K562 (cell line): Measurements from ENCODE around the gene CHRM1. TPM values are rescaled to one million over a fixed set of nuclear protein-coding genes. Genes with fewer than 3 reads are reported as not detected.

Source experiments
- BRD4 ChIP-seq: fragments of 200-600 bp; sonication (generic); IDR thresholded peaks from 2 replicates; pipeline ENCODE4 v1.6.1; 2017; ENCODE audit warnings: inconsistent platforms
- CREB3 ChIP-seq: fragments of 450-650 bp; conservative IDR thresholded peaks from 2 replicates; pipeline ENCODE4 v1.6.1; 2016; ENCODE audit warnings: missing genetic modification characterization, low read depth, mild to moderate bottlenecking, missing compliant biosample characterization, moderate library complexity
- E2F6 ChIP-seq, 2 experiments: IDR thresholded peaks; 2 replicates each; pipeline ENCODE4 v1.6.1; 2011; ENCODE audit warnings: borderline replicate concordance in 1 of 2, control low read depth in 1 of 2, low read depth in 1 of 2, low read length in 1 of 2, mild to moderate bottlenecking in 1 of 2, mixed read lengths in 1 of 2, moderate library complexity in 1 of 2; ENCODE audit not compliant: insufficient read depth in 1 of 2, insufficient read length in 1 of 2, poor library complexity in 1 of 2, severe bottlenecking in 1 of 2; ENCODE audit errors: extremely low read depth in 1 of 2
- EP400 ChIP-seq: fragments of 450-650 bp; IDR thresholded peaks from 2 replicates; pipeline ENCODE4 v1.6.1; 2017; ENCODE audit warnings: antibody characterized with exemption, mild to moderate bottlenecking, moderate library complexity
- MLLT1 ChIP-seq, 2 experiments: fragments of 450-650 bp; IDR thresholded peaks; 2 replicates each; pipeline ENCODE4 v1.6.1; 2016
- NCOA2 ChIP-seq, 2 experiments: fragments of 450-650 bp; IDR thresholded peaks; 2 replicates each; pipeline ENCODE4 v1.6.1; 2018; ENCODE audit warnings: mild to moderate bottlenecking in 2 of 2, moderate library complexity in 1 of 2; ENCODE audit not compliant: partially characterized antibody in 2 of 2
- NELFE ChIP-seq: IDR thresholded peaks from 2 replicates; pipeline ENCODE4 v1.6.1; 2011; ENCODE audit warnings: mild to moderate bottlenecking; ENCODE audit not compliant: insufficient read depth, insufficient read length
- NFIX ChIP-seq: fragments of 250-450 bp; sonication (Bioruptor Pico); IDR thresholded peaks from 2 replicates; pipeline ENCODE4 v1.4.0; 2020; ENCODE audit warnings: low read depth, mild to moderate bottlenecking, moderate library complexity
- NR2C2 ChIP-seq, 2 experiments: fragments of 200-800 bp in 1 of 2; sonication (Bioruptor generic) in 1 of 2; sonication (generic) in 1 of 2; formaldehyde crosslinking in 1 of 2; IDR thresholded peaks; 2 replicates each; pipeline versions ENCODE4 v1.6.1 to v1.8.0; 2016 to 2022; ENCODE audit warnings: mild to moderate bottlenecking in 1 of 2, missing compliant biosample characterization in 1 of 2, missing genetic modification characterization in 1 of 2, missing genetic modification reagents in 1 of 2
- NRF1 ChIP-seq, 2 experiments: fragments of 450-650 bp; IDR thresholded peaks in 1 of 2; conservative IDR thresholded peaks in 1 of 2; 2 replicates each; pipeline ENCODE4 v1.6.1; 2014; ENCODE audit warnings: mild to moderate bottlenecking in 2 of 2
- PHF8 ChIP-seq: fragments of 200-600 bp; sonication (generic); IDR thresholded peaks from 2 replicates; pipeline ENCODE4 v1.6.1; 2012; ENCODE audit warnings: mixed run types, mild to moderate bottlenecking, inconsistent platforms, low read length, moderate library complexity, borderline replicate concordance
- RCOR1 ChIP-seq, 2 experiments: IDR thresholded peaks; 2 replicates each; pipeline ENCODE4 v1.6.1; 2012; ENCODE audit warnings: low read depth in 2 of 2, low read length in 2 of 2, borderline replicate concordance in 1 of 2, improper control_type of control experiment in 1 of 2
- RFX5 ChIP-seq: IDR thresholded peaks from 2 replicates; pipeline ENCODE4 v1.6.1; 2011; ENCODE audit warnings: low read depth, mild to moderate bottlenecking, improper control_type of control experiment, low read length
- STAG1 ChIP-seq: sonication (generic); formaldehyde crosslinking; IDR thresholded peaks from 2 replicates; pipeline ENCODE4 v1.5.0; 2020; ENCODE audit warnings: missing genetic modification reagents, borderline replicate concordance
- TOE1 ChIP-seq, 2 experiments: fragments of 450-650 bp in 1 of 2; sonication (generic) in 1 of 2; formaldehyde crosslinking in 1 of 2; IDR thresholded peaks; 2 replicates each; pipeline versions ENCODE4 v1.7.1 to v1.8.0; 2016 to 2022; ENCODE audit warnings: borderline replicate concordance in 2 of 2, mild to moderate bottlenecking in 2 of 2, antibody characterized with exemption in 1 of 2, inconsistent platforms in 1 of 2, low read depth in 1 of 2, missing genetic modification reagents in 1 of 2, moderate library complexity in 1 of 2
- TRIM28 ChIP-seq: fragments of 450-650 bp; IDR thresholded peaks from 2 replicates; pipeline ENCODE4 v1.6.1; 2017
- ZBTB17 ChIP-seq: fragments of 450-650 bp; formaldehyde crosslinking; IDR thresholded peaks from 2 replicates; pipeline ENCODE4 v1.4.0; 2020; ENCODE audit warnings: mild to moderate bottlenecking
- ZNF174 ChIP-seq: fragments of 250-450 bp; sonication (Bioruptor Pico); IDR thresholded peaks from 2 replicates; pipeline ENCODE4 v1.4.0; 2020; ENCODE audit warnings: mild to moderate bottlenecking
- ZNF3 ChIP-seq: fragments of 250-450 bp; sonication (Bioruptor Pico); IDR thresholded peaks from 2 replicates; pipeline ENCODE4 v1.5.0; 2021; ENCODE audit warnings: mild to moderate bottlenecking, moderate library complexity
- ZNF316 ChIP-seq: fragments of 450-650 bp; IDR thresholded peaks from 2 replicates; pipeline ENCODE4 v1.6.1; 2016
- ZNF644 ChIP-seq: fragments of 200-800 bp; sonication (Bioruptor generic); IDR thresholded peaks from 2 replicates; pipeline ENCODE4 v1.6.1; 2016; ENCODE audit warnings: low read depth, missing genetic modification characterization, missing compliant biosample characterization
- ZNF695 ChIP-seq: fragments of 450-650 bp; formaldehyde crosslinking; IDR thresholded peaks from 2 replicates; pipeline ENCODE4 v1.4.0; 2020; ENCODE audit warnings: mild to moderate bottlenecking, moderate library complexity
- ZNF778 ChIP-seq: fragments of 450-650 bp; formaldehyde crosslinking; IDR thresholded peaks from 2 replicates; pipeline ENCODE4 v1.4.0; 2020; ENCODE audit warnings: mild to moderate bottlenecking, moderate library complexity
- ZZZ3 ChIP-seq: fragments of 450-650 bp; IDR thresholded peaks from 2 replicates; pipeline ENCODE4 v1.6.1; 2016; ENCODE audit warnings: antibody characterized with exemption, mild to moderate bottlenecking, moderate library complexity
- polyA plus RNA-seq, 8 experiments: library from polyadenylated mRNA; depleted of rRNA in 4 of 8; stranded (reverse) in 5 of 8; unstranded in 3 of 8; fragments of >200 nt; fragmentation: Nextera tagmentation in 2 of 8; fragmentation: Illumina TruSeq in 1 of 8; extraction: Ambion mirVana in 2 of 8; extraction: Trizol in 1 of 8; gene quantifications; 2 replicates each; pipeline versions ENCODE4 v1.2.1 to v1.2.3, GENCODE V29; 2011 to 2014; ENCODE audit warnings: inconsistent platforms in 1 of 8, missing spikeins in 1 of 8
- total RNA-seq, 7 experiments: library from RNA; depleted of rRNA in 6 of 7; stranded (reverse); fragments of >200 nt in 6 of 7; fragmentation: Illumina TruSeq in 2 of 7; extraction: Trizol in 2 of 7; gene quantifications; 2 replicates each; pipeline versions ENCODE4 v1.2.1 to v1.2.3, GENCODE V29; 2011 to 2021; ENCODE audit warnings: low replicate concordance in 1 of 7

Gene CHRM1
- total and polyA plus RNA-seq, 9 of the 15 experiments (the other 6 are each of a cell fraction or from before 2014, with no cell fraction given) = not detected

GRCh38 chr11:62892077-62892922 is 28.9 kb downstream of the CHRM1 start (continued):
- TF ChIP-seq TRIM28 = no peak
- no peak for TF ChIP-seq ZNF644 (tag)
- no peak for TF ChIP-seq BRD4
- TF ChIP-seq ZBTB17 (CRISPR knock-in tag) = no peak
- TF ChIP-seq ZNF778 (CRISPR knock-in tag) = no peak
- TF ChIP-seq TOE1 (IDR thresholded peaks at IDR 0.05; ENCODE audit: borderline replicate concordance) = 0 out of 2 replicates have a peak, but pooled peaks have one; percentile 12
- TF ChIP-seq TOE1 (CRISPR knock-in tag; IDR thresholded peaks at IDR 0.05; ENCODE audit: borderline replicate concordance, low read depth) = peak; percentile 62; the same call in 1 of the 2 replicates
- no peak for TF ChIP-seq PHF8
- 0 out of 4 replicates have a peak, but pooled peaks of 1 of the 2 experiments have one; percentile 10 for TF ChIP-seq MLLT1 (IDR thresholded peaks at IDR 0.05)
- no peak for TF ChIP-seq RFX5
- TF ChIP-seq NR2C2 (CRISPR knock-in tag; IDR thresholded peaks at IDR 0.05) = no peak
- peak; percentile 17; the same call in 1 of the 2 replicates for TF ChIP-seq NR2C2 (tag; IDR thresholded peaks at IDR 0.05)
- no peak for TF ChIP-seq ZNF3 (CRISPR knock-in tag)
- TF ChIP-seq NRF1 (conservative IDR thresholded peaks at IDR 0.05 in 1 of 2, IDR thresholded peaks at IDR 0.05 in 1 of 2) = 0 out of 4 replicates have a peak, but pooled peaks of 1 of the 2 experiments have one; percentile 13
- 0 out of 4 replicates have a peak, but pooled peaks of 1 of the 2 experiments have one; percentile 21 for TF ChIP-seq RCOR1 (IDR thresholded peaks at IDR 0.05; ENCODE audit: borderline replicate concordance in 1 of 2, low read depth in 2 of 2, low read length in 2 of 2)
- TF ChIP-seq EP400 = no peak
- no peak for TF ChIP-seq ZZZ3
- no peak for TF ChIP-seq E2F6 (IDR thresholded peaks at IDR 0.05; ENCODE audit: borderline replicate concordance in 1 of 2, extremely low read depth in 1 of 2, insufficient read depth in 1 of 2, insufficient read length in 1 of 2, low read depth in 1 of 2, low read length in 1 of 2, poor library complexity in 1 of 2, severe bottlenecking in 1 of 2)
- TF ChIP-seq ZNF695 (CRISPR knock-in tag) = no peak
- no peak for TF ChIP-seq STAG1 (CRISPR knock-in tag)
- peak; percentile 90 for TF ChIP-seq ZNF316
- no peak for TF ChIP-seq ZNF174 (CRISPR knock-in tag)
- peak; percentile 54; the same call in 1 of the 2 replicates for TF ChIP-seq CREB3 (tag)
- TF ChIP-seq NCOA2 (IDR thresholded peaks at IDR 0.05; ENCODE audit: partially characterized antibody in 2 of 2) = no peak
- no peak for TF ChIP-seq NELFE
- no peak for TF ChIP-seq NFIX (CRISPR knock-in tag)
